K562 treated with DMSO at 1 percent for 24 hours (cell line): ENCODE data around the gene METTL22. TPM values are rescaled to one million over a fixed set of nuclear protein-coding genes. Genes with fewer than 3 reads are reported as not detected.

ENCODE experiments used
- total RNA-seq: library from RNA; unstranded; fragments of 300-600 nt; gene quantifications from 2 replicates; pipeline ENCODE4 v1.2.3, GENCODE V29; 2022; ENCODE audit warnings: low read depth; ENCODE audit not compliant: insufficient read depth

Gene METTL22, protein sequence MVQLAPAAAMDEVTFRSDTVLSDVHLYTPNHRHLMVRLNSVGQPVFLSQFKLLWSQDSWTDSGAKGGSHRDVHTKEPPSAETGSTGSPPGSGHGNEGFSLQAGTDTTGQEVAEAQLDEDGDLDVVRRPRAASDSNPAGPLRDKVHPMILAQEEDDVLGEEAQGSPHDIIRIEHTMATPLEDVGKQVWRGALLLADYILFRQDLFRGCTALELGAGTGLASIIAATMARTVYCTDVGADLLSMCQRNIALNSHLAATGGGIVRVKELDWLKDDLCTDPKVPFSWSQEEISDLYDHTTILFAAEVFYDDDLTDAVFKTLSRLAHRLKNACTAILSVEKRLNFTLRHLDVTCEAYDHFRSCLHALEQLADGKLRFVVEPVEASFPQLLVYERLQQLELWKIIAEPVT
- 21.4 and 40.6 TPM in 2 replicates for total RNA-seq

GRCh38 chr16:8621572-8622314 is at the start of gene METTL22:
Gene METTL22, plus strand, starts transcription at chr16:8621698. Its CDS starts 3,968 bp downstream, at chr16:8625666.

GRCh38 chr16:8589900-8590688 is 31.4 kb upstream of the METTL22 start, which contains the start of gene TMEM114:
Gene TMEM114, minus strand, starts transcription at chr16:8590511. Its CDS starts 673 bp downstream, at chr16:8589838.

DNA sequence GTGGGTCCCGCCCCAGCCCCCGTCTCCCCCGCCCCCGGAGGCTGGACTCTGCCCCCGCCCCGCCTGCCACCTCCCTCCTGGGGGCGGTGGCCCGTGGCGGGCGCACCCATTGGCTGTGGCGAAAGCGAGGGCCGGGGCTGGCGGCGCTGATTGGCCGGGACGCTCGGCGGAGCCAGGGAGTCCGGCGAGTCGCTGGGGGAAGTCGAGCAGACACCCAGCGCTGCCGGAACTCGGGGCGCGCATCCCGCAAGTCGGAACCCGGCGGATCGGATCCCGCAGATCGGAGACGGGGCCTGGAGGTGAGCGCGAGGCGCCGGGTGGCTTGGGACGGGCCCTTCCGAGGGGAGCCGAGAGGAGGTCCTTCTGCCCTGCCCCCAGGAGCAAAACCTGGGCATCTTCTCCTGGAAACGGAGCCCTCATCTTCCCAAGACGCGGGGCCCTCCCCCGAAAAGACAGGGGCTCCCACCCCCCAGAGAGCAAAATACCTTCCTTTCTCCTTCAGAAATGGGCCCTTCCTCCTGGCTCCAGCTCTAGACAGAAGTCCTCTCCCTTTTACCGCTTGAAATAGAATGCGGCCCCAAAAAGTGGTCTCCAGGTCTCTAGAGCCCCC is 53.0 kb downstream of the METTL22 start, which contains the start of gene ABAT:
TSS of gene ABAT (plus strand) at position 205 of the 610 bp plus-strand sequence. CDS start 61,123 bp downstream, outside the sequence.

Other genes starting within 250 kb of the METTL22 start
- gene TMEM114, start 31.2 kb upstream of the METTL22 start, total RNA-seq = not detected in 2 replicates
- 0.43 and 0.67 TPM in 2 replicates for gene ABAT, start 52.9 kb downstream of the METTL22 start, total RNA-seq
- 10.3 and 13.5 TPM in 2 replicates for gene TMEM186, start 175.9 kb downstream of the METTL22 start, total RNA-seq
- 11.1 and 12.1 TPM in 2 replicates for gene PMM2, start 176.1 kb downstream of the METTL22 start, total RNA-seq
- gene CARHSP1, start 247.3 kb downstream of the METTL22 start, total RNA-seq = 181 and 205 TPM in 2 replicates